PC-9 (cell line): ENCODE results near the gene NFASC. TPM values are rescaled to one million over a fixed set of nuclear protein-coding genes. Genes with fewer than 3 reads are reported as not detected.

ENCODE experiments used
- BruUV-seq: library from RNA; stranded (reverse); fragments of 400-500 nt; replicated peaks from 2 replicates; lab custom pipeline; 2021; lab: Mats Ljungman, UMichigan
- CTCF ChIA-PET: fragments of 300-600 bp; sonication (Branson Sonifier 250); formaldehyde crosslinking; loops from one replicate; lab custom pipeline; 2022; ENCODE audit warnings: antibody characterized with exemption; lab: Charles Lee
- POLR2A ChIA-PET: fragments of 300-600 bp; sonication (Branson Sonifier 250); formaldehyde crosslinking; loops from one replicate; lab custom pipeline; 2022; ENCODE audit warnings: antibody characterized with exemption; ENCODE audit not compliant: unreplicated experiment; lab: Charles Lee
- DNase-seq, 2 experiments: peaks; one replicate each; pipeline versions ENCODE4 v3.0.0 to v3.0.0-alpha.2; 2015 to 2022; ENCODE audit warnings: mixed read lengths in 1 of 2
- H2AFZ ChIP-seq: fragments of 200-600 bp; sonication (generic); 2 replicates; pipeline ENCODE4 v1.8.1; 2017; ENCODE audit warnings: antibody characterized with exemption
- H3F3A ChIP-seq: fragments of 200-600 bp; sonication (generic); 2 replicates; pipeline ENCODE4 v1.8.1; 2017; ENCODE audit warnings: antibody characterized with exemption, mild to moderate bottlenecking, low read depth; ENCODE audit not compliant: insufficient read depth
- H3K27ac ChIP-seq: fragments of 200-600 bp; sonication (generic); 2 replicates; pipeline ENCODE4 v1.6.1; 2016; ENCODE audit warnings: mixed run types
- H3K27me3 ChIP-seq: fragments of 200-600 bp; sonication (generic); 2 replicates; pipeline ENCODE4 v1.6.1; 2016; ENCODE audit warnings: low read depth, mixed run types; ENCODE audit not compliant: insufficient read depth
- H3K36me3 ChIP-seq: fragments of 200-600 bp; sonication (generic); 2 replicates; pipeline ENCODE4 v1.6.1; 2016; ENCODE audit warnings: low read depth, mixed run types
- H3K4me1 ChIP-seq: fragments of 200-600 bp; sonication (generic); replicated peaks from 2 replicates; pipeline ENCODE4 v1.6.1; 2016; ENCODE audit warnings: mixed run types; ENCODE audit not compliant: insufficient read depth
- H3K4me2 ChIP-seq: fragments of 200-600 bp; sonication (generic); 2 replicates; pipeline ENCODE4 v1.6.1; 2017; ENCODE audit warnings: mixed run types
- H3K4me3 ChIP-seq: fragments of 200-600 bp; sonication (generic); 2 replicates; pipeline ENCODE4 v1.6.1; 2016; ENCODE audit warnings: mixed run types
- H3K79me2 ChIP-seq: fragments of 200-600 bp; sonication (generic); 2 replicates; pipeline ENCODE4 v1.6.1; 2017; ENCODE audit warnings: low read depth, mixed run types
- H3K9me2 ChIP-seq: fragments of 200-600 bp; sonication (generic); 2 replicates; pipeline ENCODE4 v1.8.1; 2017; ENCODE audit warnings: mild to moderate bottlenecking; ENCODE audit not compliant: insufficient read depth
- H3K9me3 ChIP-seq: fragments of 200-600 bp; sonication (generic); 2 replicates; pipeline ENCODE4 v1.8.1; 2016; ENCODE audit warnings: low read depth; ENCODE audit not compliant: insufficient read depth
- H4K20me1 ChIP-seq: fragments of 200-600 bp; sonication (generic); 2 replicates; pipeline ENCODE4 v1.8.1; 2017; ENCODE audit not compliant: insufficient read depth
- EZH2 ChIP-seq: fragments of 200-600 bp; sonication (generic); IDR thresholded peaks from 2 replicates; pipeline ENCODE4 v1.8.0; 2017; ENCODE audit warnings: antibody characterized with exemption, low read depth
- intact Hi-C: fragments of 100-400 bp; cut with micrococcal nuclease; formaldehyde crosslinking; loops from one replicate; pipeline ENCODE4 v1.10.0; 2022; ENCODE audit not compliant: unreplicated experiment
- total RNA-seq: library from RNA; stranded (reverse); gene quantifications from 2 replicates; pipeline ENCODE4 v1.2.3, GENCODE V29; 2021
- TF ChIP-seq, protein P1 (sequence below): fragments of 200-600 bp; sonication (generic); conservative IDR thresholded peaks from 2 replicates; pipeline ENCODE4 v1.6.1; 2017; ENCODE audit warnings: mixed run types, antibody characterized with exemption, mild to moderate bottlenecking, moderate library complexity

NFASC gene
- total RNA-seq, 1 experiment from 2014 or later: not detected

DNA sequence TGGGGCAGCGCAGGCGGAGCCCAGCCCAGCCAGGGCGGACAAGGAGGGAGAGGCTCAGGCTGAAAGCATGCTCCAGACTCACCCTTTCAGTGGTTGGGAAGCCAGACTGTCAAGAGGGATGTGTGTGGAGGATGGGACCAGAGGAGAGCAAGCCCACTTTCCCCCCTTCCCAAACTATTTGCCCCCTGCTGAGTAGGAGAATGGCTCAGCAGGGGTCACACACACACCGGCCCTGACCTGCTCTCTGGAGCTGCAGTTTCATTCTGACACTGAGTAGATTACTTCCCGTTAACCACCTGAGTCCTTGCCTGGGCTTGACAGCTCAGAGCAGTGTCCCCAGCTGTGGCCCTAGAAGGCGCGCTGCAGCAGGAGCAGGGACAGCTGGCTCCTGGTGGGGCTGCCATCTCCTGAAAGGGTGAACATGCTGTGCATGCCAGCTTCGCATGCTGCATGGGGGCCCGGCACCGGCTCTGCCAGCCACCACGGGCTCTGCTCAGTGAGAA lies 120.7 kb downstream of the NFASC start:
- Histone ChIP-seq H3K4me2 (no peak overlapping the region), H3F3A (no peaks in the 10 kb centered on the region), H3K79me2 (no peaks in the 10 kb centered on the region), H3K9me3 (no peaks in the 10 kb centered on the region), H3K4me3 (no peak overlapping the region), H3K27me3 (peaks cover 99% of the 10 kb centered on the region), H3K4me1 (no peaks in the 10 kb centered on the region), H3K36me3 (no peaks in the 10 kb centered on the region), H3K27ac (no peak overlapping the region), H3K9me2 (no peaks in the 10 kb centered on the region), H4K20me1 (no peaks in the 10 kb centered on the region), H2AFZ (no peak overlapping the region)
- ChIA-PET POLR2A (no interaction called here), CTCF (interaction anchor here (0.9 kb wide), 1 partner anchor 70 kb away, joined by 5 read pairs; no protein-coding TSS in a partner anchor)
- no peak for TF ChIP-seq EZH2
- TF ChIP-seq, protein P1, sequence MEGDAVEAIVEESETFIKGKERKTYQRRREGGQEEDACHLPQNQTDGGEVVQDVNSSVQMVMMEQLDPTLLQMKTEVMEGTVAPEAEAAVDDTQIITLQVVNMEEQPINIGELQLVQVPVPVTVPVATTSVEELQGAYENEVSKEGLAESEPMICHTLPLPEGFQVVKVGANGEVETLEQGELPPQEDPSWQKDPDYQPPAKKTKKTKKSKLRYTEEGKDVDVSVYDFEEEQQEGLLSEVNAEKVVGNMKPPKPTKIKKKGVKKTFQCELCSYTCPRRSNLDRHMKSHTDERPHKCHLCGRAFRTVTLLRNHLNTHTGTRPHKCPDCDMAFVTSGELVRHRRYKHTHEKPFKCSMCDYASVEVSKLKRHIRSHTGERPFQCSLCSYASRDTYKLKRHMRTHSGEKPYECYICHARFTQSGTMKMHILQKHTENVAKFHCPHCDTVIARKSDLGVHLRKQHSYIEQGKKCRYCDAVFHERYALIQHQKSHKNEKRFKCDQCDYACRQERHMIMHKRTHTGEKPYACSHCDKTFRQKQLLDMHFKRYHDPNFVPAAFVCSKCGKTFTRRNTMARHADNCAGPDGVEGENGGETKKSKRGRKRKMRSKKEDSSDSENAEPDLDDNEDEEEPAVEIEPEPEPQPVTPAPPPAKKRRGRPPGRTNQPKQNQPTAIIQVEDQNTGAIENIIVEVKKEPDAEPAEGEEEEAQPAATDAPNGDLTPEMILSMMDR: no peak
- no peak for DNase-seq
- no TSS peak for BruUV-seq
- intact Hi-C loops: no loop called here

DNA sequence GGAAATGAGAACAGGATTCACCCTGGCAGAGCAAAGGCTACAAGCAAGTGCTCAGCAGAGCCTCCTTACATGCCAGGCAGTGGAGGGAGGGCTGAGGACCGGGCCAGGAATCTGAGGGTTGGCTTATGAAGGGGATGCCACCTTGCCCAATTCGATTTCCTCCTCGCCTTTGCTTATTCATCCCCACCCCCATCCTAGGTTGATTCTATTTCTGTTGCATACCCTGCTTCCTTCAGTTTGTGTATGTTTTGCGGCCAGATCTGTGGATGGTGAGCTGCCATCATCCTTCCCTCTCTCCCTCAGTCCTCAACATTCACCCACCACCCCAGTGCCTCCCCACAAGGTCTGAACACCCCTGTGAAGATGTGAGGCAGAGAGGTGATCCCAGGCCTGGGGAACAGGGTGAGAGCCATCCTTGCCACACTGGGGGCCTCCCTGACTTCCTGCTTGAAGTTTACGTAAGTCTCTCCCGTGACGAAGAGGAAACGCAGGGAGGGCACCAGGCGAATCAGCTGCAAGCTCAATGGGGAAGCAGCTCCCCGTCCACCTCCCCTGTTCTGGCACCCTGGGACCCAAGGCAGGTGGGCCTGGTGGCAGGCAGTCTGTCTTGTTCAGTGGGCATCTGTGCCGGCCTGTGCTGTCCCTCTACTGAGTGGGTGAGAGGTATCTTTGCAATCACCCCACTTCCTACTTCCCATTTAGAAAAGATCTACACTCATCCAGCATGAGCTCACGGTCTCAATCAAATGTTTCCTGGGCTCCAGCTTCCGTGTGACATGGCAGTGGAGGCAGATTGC lies 121.7 kb downstream of the NFASC start:
- CTCF ChIA-PET: no interaction called here
- POLR2A ChIA-PET: interaction anchor here (0.7 kb wide), 1 partner anchor 238 kb away, joined by 3 read pairs; no protein-coding TSS in a partner anchor
- no peak for DNase-seq
- H3K9me3 ChIP-seq: no peaks in the 10 kb centered on the region
- peaks cover 97% of the 10 kb centered on the region for H3K27me3 ChIP-seq
- no peaks in the 10 kb centered on the region for H3K4me1 ChIP-seq
- intact Hi-C loops: no loop called here
- no peak overlapping the region for H2AFZ ChIP-seq
- H3K4me2 ChIP-seq: no peak overlapping the region
- no peak overlapping the region for H3K27ac ChIP-seq
- H4K20me1 ChIP-seq: no peaks in the 10 kb centered on the region
- H3K9me2 ChIP-seq: no peaks in the 10 kb centered on the region
- no peaks in the 10 kb centered on the region for H3K79me2 ChIP-seq
- BruUV-seq: no TSS peak
- H3K36me3 ChIP-seq: no peaks in the 10 kb centered on the region
- H3F3A ChIP-seq: no peaks in the 10 kb centered on the region
- no peak overlapping the region for H3K4me3 ChIP-seq
- TF ChIP-seq EZH2: no peak
- TF ChIP-seq, protein P1: no peak

DNA sequence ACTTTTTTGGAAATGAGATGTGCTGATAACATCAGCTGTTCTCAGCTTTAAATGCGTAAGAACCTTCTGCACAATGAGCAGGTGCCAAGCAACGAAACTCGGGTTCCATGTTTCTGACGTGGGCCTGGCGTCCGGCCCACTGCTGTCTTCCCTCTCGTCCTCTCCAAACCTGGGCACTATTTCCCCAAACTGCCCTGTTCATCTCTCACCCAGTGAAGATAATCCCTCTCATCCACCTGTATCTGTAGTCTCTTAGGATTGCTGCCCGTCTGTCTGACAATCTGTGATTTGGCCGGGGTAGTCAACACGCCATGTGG lies 122.3 kb downstream of the NFASC start:
- Histone ChIP-seq H3K9me2 (no peaks in the 10 kb centered on the region), H3F3A (no peaks in the 10 kb centered on the region), H3K79me2 (no peaks in the 10 kb centered on the region), H3K9me3 (no peaks in the 10 kb centered on the region), H3K27ac (no peak overlapping the region), H2AFZ (no peak overlapping the region), H3K27me3 (peaks cover 97% of the 10 kb centered on the region), H3K36me3 (no peaks in the 10 kb centered on the region), H3K4me3 (no peak overlapping the region), H3K4me2 (no peak overlapping the region), H3K4me1 (no peaks in the 10 kb centered on the region), H4K20me1 (no peaks in the 10 kb centered on the region)
- DNase-seq: no peak
- intact Hi-C loops: no loop called here
- no peak for TF ChIP-seq EZH2
- TF ChIP-seq, protein P1: no peak
- CTCF ChIA-PET: interaction anchor here (0.5 kb wide), 1 partner anchor 236 kb away, joined by 8 read pairs; no protein-coding TSS in a partner anchor
- POLR2A ChIA-PET: interaction anchor here (0.7 kb wide), 1 partner anchor 238 kb away, joined by 3 read pairs; no protein-coding TSS in a partner anchor
- no TSS peak for BruUV-seq
